SK-N-SH (cell line): ENCODE results near the gene IQGAP2. TPM values are rescaled to one million over a fixed set of nuclear protein-coding genes. Genes with fewer than 3 reads are reported as not detected.

Source experiments
- CHD2 ChIP-seq: fragments of 150-350 bp; IDR thresholded peaks from 2 replicates; pipeline ENCODE4 v1.6.1; 2018; ENCODE audit warnings: low read length; ENCODE audit not compliant: partially characterized antibody
- CTCF ChIP-seq: fragments of 200-600 bp; sonication (generic); IDR thresholded peaks from 2 replicates; pipeline ENCODE4 v1.6.1; 2017; ENCODE audit warnings: antibody characterized with exemption, mild to moderate bottlenecking, moderate library complexity
- ELF1 ChIP-seq: IDR thresholded peaks from 2 replicates; pipeline ENCODE4 v1.4.0; 2012
- EP300 ChIP-seq, 2 experiments: IDR thresholded peaks; 2 replicates each; pipeline versions ENCODE4 v1.4.0 to v1.6.1; 2012; ENCODE audit warnings: borderline replicate concordance in 1 of 2, low read depth in 1 of 2, low read length in 1 of 2
- FOSL2 ChIP-seq: IDR thresholded peaks from 2 replicates; pipeline ENCODE4 v1.4.0; 2012; ENCODE audit warnings: low read depth, mild to moderate bottlenecking, moderate library complexity, borderline replicate concordance
- GABPA ChIP-seq: IDR thresholded peaks from 2 replicates; pipeline ENCODE4 v1.4.0; 2012; ENCODE audit warnings: low read depth, mild to moderate bottlenecking
- GATA2 ChIP-seq: sonication (generic); formaldehyde crosslinking; IDR thresholded peaks from 2 replicates; pipeline ENCODE4 v1.5.0; 2020; ENCODE audit warnings: mild to moderate bottlenecking, missing genetic modification reagents
- IRF3 ChIP-seq: fragments of 150-350 bp; IDR thresholded peaks from 2 replicates; pipeline ENCODE4 v1.6.1; 2016; ENCODE audit warnings: mild to moderate bottlenecking, low read depth, low read length
- MAX ChIP-seq: IDR thresholded peaks from 2 replicates; pipeline ENCODE4 v1.4.0; 2012; ENCODE audit warnings: low read depth
- MEF2A ChIP-seq: IDR thresholded peaks from 2 replicates; pipeline ENCODE4 v1.4.0; 2012; ENCODE audit warnings: low read depth, borderline replicate concordance
- MXI1 ChIP-seq: IDR thresholded peaks from 2 replicates; pipeline ENCODE4 v1.6.1; 2012; ENCODE audit warnings: mild to moderate bottlenecking, low read depth, low read length, improper control_type of control experiment
- NFIC ChIP-seq: IDR thresholded peaks from 2 replicates; pipeline ENCODE4 v1.4.0; 2012; ENCODE audit warnings: borderline replicate concordance
- PBX3 ChIP-seq: IDR thresholded peaks from 2 replicates; pipeline ENCODE4; 2012
- RCOR1 ChIP-seq: fragments of 150-350 bp; IDR thresholded peaks from 2 replicates; pipeline ENCODE4 v1.6.1; 2017; ENCODE audit warnings: antibody characterized with exemption, low read length
- RFX5 ChIP-seq: IDR thresholded peaks from 2 replicates; pipeline ENCODE4 v1.6.1; 2012; ENCODE audit warnings: mild to moderate bottlenecking, improper control_type of control experiment, low read length
- RXRA ChIP-seq: IDR thresholded peaks from 2 replicates; pipeline ENCODE4 v1.4.0; 2012; ENCODE audit warnings: low read depth, mild to moderate bottlenecking, borderline replicate concordance
- SMC3 ChIP-seq: IDR thresholded peaks from 2 replicates; pipeline ENCODE4 v1.6.1; 2012; ENCODE audit warnings: low read depth, low read length, improper control_type of control experiment
- TAF1 ChIP-seq: IDR thresholded peaks from 2 replicates; pipeline ENCODE4 v1.6.1; 2012; ENCODE audit warnings: low read depth, mild to moderate bottlenecking, low read length, moderate library complexity, borderline replicate concordance
- TCF12 ChIP-seq: IDR thresholded peaks from 2 replicates; pipeline ENCODE4 v1.4.0; 2012
- TEAD4 ChIP-seq: IDR thresholded peaks from 2 replicates; pipeline ENCODE4 v1.4.0; 2012; ENCODE audit warnings: mild to moderate bottlenecking, borderline replicate concordance; ENCODE audit not compliant: insufficient read depth
- USF2 ChIP-seq: fragments of 150-350 bp; IDR thresholded peaks from 2 replicates; pipeline ENCODE4 v1.6.1; 2017; ENCODE audit warnings: antibody characterized with exemption, low read length, low read depth, borderline replicate concordance
- ZBTB33 ChIP-seq: IDR thresholded peaks from 2 replicates; pipeline ENCODE4 v1.4.0; 2012; ENCODE audit warnings: low read depth, borderline replicate concordance
- polyA plus RNA-seq, 3 experiments: library from polyadenylated mRNA; depleted of rRNA; stranded (reverse); fragments of >200 nt; gene quantifications; 2 replicates each; pipeline ENCODE4 v1.2.3, GENCODE V29; 2012

The IQGAP2 gene
- polyA plus RNA-seq, 1 of the 3 experiments (the other 2 are of a cell fraction): 2.1 TPM

GRCh38 chr5:76709762-76710161 is 306.7 kb downstream of the IQGAP2 start (continued):
- peak; percentile 24; the same call in 1 of the 2 replicates for TF ChIP-seq ZBTB33
- peak; percentile 64; the same call in 1 of the 2 replicates for TF ChIP-seq FOSL2
- TF ChIP-seq EP300 (IDR thresholded peaks at IDR 0.05; ENCODE audit: borderline replicate concordance in 1 of 2, low read depth in 1 of 2, low read length in 1 of 2): peak; percentile 50 to 88; a peak in 2 of 4 replicates
- 0 out of 2 replicates have a peak, but pooled peaks have one; percentile 15 for TF ChIP-seq MEF2A
- TF ChIP-seq RFX5: no peak
- TF ChIP-seq RCOR1: no peak
- no peak for TF ChIP-seq TAF1
- TF ChIP-seq TEAD4: peak; percentile 90
- no peak for TF ChIP-seq CHD2
- TF ChIP-seq SMC3: no peak
- TF ChIP-seq TCF12: peak; percentile 86
- no peak for TF ChIP-seq MAX
- no peak; the same call in 1 of the 2 replicates for TF ChIP-seq NFIC
- peak; percentile 39; the same call in 1 of the 2 replicates for TF ChIP-seq RXRA
- TF ChIP-seq ELF1: no peak
- no peak for TF ChIP-seq USF2
- TF ChIP-seq CTCF: no peak
- no peak for TF ChIP-seq IRF3
- TF ChIP-seq GABPA: no peak
- TF ChIP-seq MXI1: no peak
- peak; percentile 88 for TF ChIP-seq PBX3
- TF ChIP-seq GATA2 (CRISPR knock-in tag): no peak
